NCI-H1417 (cell line): ENCODE results near the gene NABP1.
"Not testable (repeated sequence)": the region's sequence is repeated elsewhere in the genome, so short reads cannot be mapped to it uniquely, and the experiment has no call there.

Source experiments
- DNase-seq, 3 experiments: peaks; one replicate each; lab custom pipeline; 2025; lab: John Stamatoyannopoulos, UW

Gene NABP1

GRCh38 chr2:191677646-191678436 lies at the start of gene NABP1:
TSS of gene NABP1 (plus strand) at chr2:191678136. CDS start at chr2:191678615, 479 bp downstream.
- peak; percentile 91 to 93 (median 93) for DNase-seq

GRCh38 chr2:191629001-191629453 lies 48.9 kb upstream of the NABP1 start:
- no peak for DNase-seq

- no peak for DNase-seq
Observed at GRCh38 chr2:191629976-191630712, 47.8 kb upstream of the NABP1 start.

GRCh38 chr2:191631754-191632153 lies 46.2 kb upstream of the NABP1 start:
- peak in 1 of 3 experiments; percentile 33 for DNase-seq

GRCh38 chr2:191632426-191632825 lies 45.5 kb upstream of the NABP1 start:
- no peak for DNase-seq

- no peak for DNase-seq
Observed at GRCh38 chr2:191634791-191635190, 43.1 kb upstream of the NABP1 start.

- DNase-seq = no peak
Observed at GRCh38 chr2:191635333-191636234, 42.4 kb upstream of the NABP1 start.

- DNase-seq = no peak
Observed at GRCh38 chr2:191636235-191636543, 41.7 kb upstream of the NABP1 start.

GRCh38 chr2:191636586-191636985 lies 41.4 kb upstream of the NABP1 start:
- no peak for DNase-seq

GRCh38 chr2:191637182-191638078 lies 40.5 kb upstream of the NABP1 start:
- DNase-seq = no peak

- DNase-seq = peak in 2 of 3 experiments; percentile 24 to 56
Observed at GRCh38 chr2:191638079-191638801, 39.7 kb upstream of the NABP1 start.

- no peak for DNase-seq
Observed at GRCh38 chr2:191638802-191639172, 39.1 kb upstream of the NABP1 start.

GRCh38 chr2:191641609-191642008 lies 36.3 kb upstream of the NABP1 start:
- DNase-seq = no peak

- no peak for DNase-seq
Observed at GRCh38 chr2:191642541-191642940, 35.4 kb upstream of the NABP1 start.

- DNase-seq = no peak
Observed at GRCh38 chr2:191643429-191643828, 34.5 kb upstream of the NABP1 start.

GRCh38 chr2:191644613-191645012 lies 33.3 kb upstream of the NABP1 start:
- DNase-seq = not testable (repeated sequence)

GRCh38 chr2:191645032-191645431 lies 32.9 kb upstream of the NABP1 start:
- DNase-seq = no peak

- DNase-seq = no peak
Observed at GRCh38 chr2:191645434-191646162, 32.3 kb upstream of the NABP1 start.

- no peak for DNase-seq
Observed at GRCh38 chr2:191646163-191646902, 31.6 kb upstream of the NABP1 start.
